H9 (cell line): Measurements from ENCODE around the gene CRYGN. TPM values are rescaled to one million over a fixed set of nuclear protein-coding genes. Genes with fewer than 3 reads are reported as not detected.

Experiments
- DNase-seq: peaks from one replicate; pipeline ENCODE4 v3.0.0-alpha.2; 2017
- H2AFZ ChIP-seq: one replicate; pipeline ENCODE4 v1.6.1; 2013; ENCODE audit warnings: mild to moderate bottlenecking, low read length, control low read depth, moderate library complexity
- H2AK5ac ChIP-seq: 2 replicates; pipeline ENCODE4 v1.6.1; 2013; ENCODE audit warnings: low read length, control low read depth, mixed read lengths; ENCODE audit not compliant: insufficient read length
- H2BK120ac ChIP-seq: one replicate; pipeline ENCODE4 v1.6.1; 2013; ENCODE audit warnings: low read depth, mild to moderate bottlenecking, low read length, control low read depth, inconsistent platforms; ENCODE audit not compliant: poor library complexity, severe bottlenecking
- H2BK12ac ChIP-seq: 2 replicates; pipeline ENCODE4 v1.6.1; 2013; ENCODE audit warnings: low read length, control low read depth, mixed read lengths, low read depth; ENCODE audit not compliant: insufficient read length
- H2BK15ac ChIP-seq: 2 replicates; pipeline ENCODE4 v1.6.1; 2013; ENCODE audit warnings: low read depth, low read length, control low read depth
- H2BK20ac ChIP-seq: one replicate; pipeline ENCODE4 v1.6.1; 2013; ENCODE audit warnings: low read depth, mild to moderate bottlenecking, low read length, control low read depth, inconsistent platforms; ENCODE audit not compliant: poor library complexity, severe bottlenecking
- H2BK5ac ChIP-seq: 2 replicates; pipeline ENCODE4 v1.6.1; 2013; ENCODE audit warnings: low read length, control low read depth, mixed read lengths; ENCODE audit not compliant: insufficient read length
- H3K14ac ChIP-seq: 2 replicates; pipeline ENCODE4 v1.6.1; 2013; ENCODE audit warnings: low read length, control low read depth; ENCODE audit not compliant: insufficient read depth
- H3K18ac ChIP-seq: 2 replicates; pipeline ENCODE4 v1.6.1; 2013; ENCODE audit warnings: low read depth, mild to moderate bottlenecking, mixed read lengths, low read length, control low read depth; ENCODE audit not compliant: insufficient read length
- H3K23ac ChIP-seq: 2 replicates; pipeline ENCODE4 v1.6.1; 2013; ENCODE audit warnings: low read length, control low read depth, mixed read lengths, low read depth; ENCODE audit not compliant: insufficient read length
- H3K23me2 ChIP-seq: 2 replicates; pipeline ENCODE4 v1.6.1; 2013; ENCODE audit warnings: low read depth, mild to moderate bottlenecking, mixed read lengths, low read length, control low read depth; ENCODE audit not compliant: insufficient read length, poor library complexity, severe bottlenecking
- H3K27ac ChIP-seq: 2 replicates; pipeline ENCODE4 v1.5.1; 2013; ENCODE audit warnings: low read length, control low read depth, mixed read lengths, low read depth; ENCODE audit not compliant: insufficient read length
- H3K27me3 ChIP-seq: 2 replicates; pipeline ENCODE4 v1.6.1; 2013; ENCODE audit warnings: low read length, control low read depth, inconsistent platforms; ENCODE audit not compliant: insufficient read depth
- H3K4ac ChIP-seq: 2 replicates; pipeline ENCODE4 v1.6.1; 2013; ENCODE audit warnings: low read depth, mild to moderate bottlenecking, control low read depth, inconsistent platforms, low read length, moderate library complexity
- H3K4me1 ChIP-seq: 2 replicates; pipeline ENCODE4 v1.6.1; 2013; ENCODE audit warnings: low read length, control low read depth, inconsistent platforms; ENCODE audit not compliant: insufficient read depth
- H3K4me2 ChIP-seq: 2 replicates; pipeline ENCODE4 v1.6.1; 2013; ENCODE audit warnings: low read length, control low read depth, mixed read lengths; ENCODE audit not compliant: insufficient read length, insufficient read depth
- H3K56ac ChIP-seq: 2 replicates; pipeline ENCODE4 v1.6.1; 2013; ENCODE audit warnings: low read depth, mild to moderate bottlenecking, mixed read lengths, low read length, control low read depth; ENCODE audit not compliant: insufficient read length
- H3K79me1 ChIP-seq: 2 replicates; pipeline ENCODE4 v1.6.1; 2013; ENCODE audit warnings: low read depth, mild to moderate bottlenecking, moderate library complexity, low read length, control low read depth, inconsistent platforms; ENCODE audit not compliant: insufficient read depth, poor library complexity, severe bottlenecking
- H3K79me2 ChIP-seq: 2 replicates; pipeline ENCODE4 v1.6.1; 2013; ENCODE audit warnings: low read length, control low read depth, inconsistent platforms; ENCODE audit not compliant: insufficient read depth
- H3K9ac ChIP-seq: 2 replicates; pipeline ENCODE4 v1.6.1; 2013; ENCODE audit warnings: low read length, control low read depth, mixed read lengths; ENCODE audit not compliant: insufficient read length; ENCODE audit errors: extremely low read depth
- H3K9me3 ChIP-seq: one replicate; pipeline ENCODE4 v1.6.1; 2013; ENCODE audit warnings: low read depth, low read length, inconsistent platforms; ENCODE audit not compliant: control insufficient read depth
- H3T11ph ChIP-seq: one replicate; pipeline ENCODE4 v1.6.1; 2013; ENCODE audit warnings: mild to moderate bottlenecking, low read length, control low read depth, inconsistent platforms
- H4K20me1 ChIP-seq: one replicate; pipeline ENCODE4 v1.6.1; 2013; ENCODE audit not compliant: control insufficient read depth, insufficient read length, insufficient read depth
- H4K5ac ChIP-seq: 2 replicates; pipeline ENCODE4 v1.6.1; 2013; ENCODE audit warnings: low read depth, mild to moderate bottlenecking, mixed read lengths, low read length, control low read depth; ENCODE audit not compliant: insufficient read length
- H4K8ac ChIP-seq: replicated peaks from 2 replicates; pipeline ENCODE4 v1.6.1; 2013; ENCODE audit warnings: low read length, control low read depth, mixed read lengths, low read depth; ENCODE audit not compliant: insufficient read length
- H4K91ac ChIP-seq: 2 replicates; pipeline ENCODE4 v1.6.1; 2013; ENCODE audit warnings: low read depth, mild to moderate bottlenecking, moderate library complexity, mixed read lengths, low read length, control low read depth; ENCODE audit not compliant: insufficient read length
- H3K27ac Mint-ChIP-seq, 3 experiments: 2 replicates in 2 of 3; 3 replicates in 1 of 3; pipeline ENCODE4 v1.8.0; 2020 to 2021; ENCODE audit warnings: mixed read lengths in 3 of 3, mild to moderate bottlenecking in 1 of 3, moderate library complexity in 1 of 3
- H3K27me3 Mint-ChIP-seq: 2 replicates; pipeline ENCODE4 v1.8.0; 2021; ENCODE audit warnings: low read depth, mild to moderate bottlenecking, moderate library complexity, mixed read lengths
- H3K36me3 Mint-ChIP-seq, 3 experiments: 2 replicates in 2 of 3; 3 replicates in 1 of 3; pipeline ENCODE4 v1.8.0; 2020 to 2021; ENCODE audit warnings: low read depth in 3 of 3, mixed read lengths in 3 of 3; ENCODE audit not compliant: insufficient read depth in 1 of 3
- H3K4me1 Mint-ChIP-seq, 2 experiments: 2 replicates each; pipeline ENCODE4 v1.8.0; 2020; ENCODE audit warnings: mixed read lengths in 2 of 2
- H3K4me3 Mint-ChIP-seq, 2 experiments: 2 replicates in 1 of 2; 3 replicates in 1 of 2; pipeline ENCODE4 v1.8.0; 2020 to 2021; ENCODE audit warnings: mild to moderate bottlenecking in 2 of 2, mixed read lengths in 2 of 2, moderate library complexity in 1 of 2
- H3K9me3 Mint-ChIP-seq, 2 experiments: 2 replicates in 1 of 2; 3 replicates in 1 of 2; pipeline ENCODE4 v1.8.0; 2020; ENCODE audit warnings: mild to moderate bottlenecking in 2 of 2, mixed read lengths in 2 of 2, moderate library complexity in 1 of 2
- CTCF ChIP-seq: fragments of 200-600 bp; sonication (generic); conservative IDR thresholded peaks from 3 replicates; pipeline ENCODE4 v1.8.0; 2021; ENCODE audit warnings: antibody characterized with exemption, mild to moderate bottlenecking
- WGBS: extraction: QIAGEN DNeasy Blood & Tissue Kit; methylation state at CpG from one replicate; pipeline ENCODE4 v1.1.7; 2013; ENCODE audit warnings: missing lambda C conversion rate, low lambda C conversion rate, mixed read lengths; ENCODE audit not compliant: insufficient read length; ENCODE audit errors: extremely low coverage; 5-methylcytosine and 5-hydroxymethylcytosine counted together
- total RNA-seq: library from RNA; stranded (reverse); gene quantifications from 2 replicates; pipeline ENCODE4 v1.2.1, GENCODE V29; 2021

Gene CRYGN
- total RNA-seq, 1 experiment from 2014 or later, result 1.8 TPM

- Histone ChIP-seq H3T11ph (no peak overlapping the region), H2BK120ac (no peak overlapping the region), H4K8ac (no peak overlapping the region), H2AFZ (no peak overlapping the region), H4K5ac (no peak overlapping the region), H3K23me2 (no peaks in the 10 kb centered on the region), H3K4me1 (no peaks in the 10 kb centered on the region), H2AK5ac (no peak overlapping the region), H2BK12ac (no peak overlapping the region), H3K4ac (no peak overlapping the region), H2BK15ac (no peak overlapping the region), H3K18ac (no peak overlapping the region), H3K56ac (no peak overlapping the region), H2BK20ac (no peak overlapping the region), H3K23ac (no peak overlapping the region), H3K27ac (no peak overlapping the region), H3K79me2 (no peaks in the 10 kb centered on the region), H2BK5ac (no peak overlapping the region), H3K9me3 (no peaks in the 10 kb centered on the region), H4K91ac (no peak overlapping the region), H3K79me1 (no peaks in the 10 kb centered on the region), H3K27me3 (no peaks in the 10 kb centered on the region), H3K14ac (no peak overlapping the region), H3K9ac (no peak overlapping the region), H4K20me1 (no peaks in the 10 kb centered on the region), H3K4me2 (no peak overlapping the region)
- WGBS, result no CpG with 5 or more reads among the region's 13 CpGs
- no peaks in the 10 kb centered on the region for H3K9me3 Mint-ChIP-seq
- TF ChIP-seq CTCF, result no peak
- H3K4me3 Mint-ChIP-seq, result no peak overlapping the region
- peak overlapping the region; percentile 1 to 71 (median 68); a peak in 2 of 7 replicates for H3K27ac Mint-ChIP-seq
- peaks cover 6 to 45% of the 10 kb centered on the region in 2 experiments for H3K4me1 Mint-ChIP-seq
- H3K36me3 Mint-ChIP-seq, result peaks cover 8 to 10% (median 9%) of the 10 kb centered on the region in 3 experiments
- DNase-seq, result no peak
- no peaks in the 10 kb centered on the region; the same call in 1 of the 2 replicates for H3K27me3 Mint-ChIP-seq
Observed at GRCh38 chr7:151395036-151395367, 44.9 kb downstream of the CRYGN start.
